IPS DF 4.7 (cell line): ENCODE data around the gene HGF.

Source experiments
- DNase-seq: peaks from one replicate; pipeline ENCODE4 v3.0.0-alpha.2; 2013; ENCODE audit warnings: low spot score; ENCODE audit errors: extremely low read depth

HGF gene

DNA sequence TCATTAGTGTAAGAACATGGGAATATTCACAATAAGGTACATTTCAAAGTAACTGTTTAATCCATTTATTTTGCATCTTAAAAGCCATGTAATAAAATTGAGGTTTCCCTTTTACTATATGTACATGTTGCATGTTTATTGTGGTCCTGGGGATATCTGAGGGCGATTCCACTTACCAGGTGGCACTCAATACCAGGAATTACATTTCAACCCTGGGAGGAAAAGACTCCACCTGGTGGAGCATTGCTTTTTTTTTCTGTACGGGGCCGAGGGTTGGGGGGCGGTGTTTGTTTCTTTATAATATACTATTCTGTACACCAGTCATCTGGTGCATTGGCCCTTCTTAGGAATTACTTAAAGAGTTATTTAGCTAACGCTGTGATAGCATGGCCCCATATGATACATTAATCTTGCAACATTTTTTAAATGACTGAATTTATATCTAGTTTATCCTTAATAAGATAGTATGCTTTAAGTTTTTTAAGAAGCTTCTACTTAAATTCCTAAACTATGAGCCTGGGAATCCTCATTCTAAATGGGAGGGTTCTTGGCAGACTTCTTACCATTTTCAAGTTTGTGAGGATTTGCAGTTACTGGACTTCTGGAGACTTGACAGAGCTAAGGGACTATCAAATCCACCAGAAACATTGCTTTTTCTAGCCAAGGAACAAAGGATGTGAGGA, 7.2 kb upstream of the HGF start:
- no peak for DNase-seq

DNA sequence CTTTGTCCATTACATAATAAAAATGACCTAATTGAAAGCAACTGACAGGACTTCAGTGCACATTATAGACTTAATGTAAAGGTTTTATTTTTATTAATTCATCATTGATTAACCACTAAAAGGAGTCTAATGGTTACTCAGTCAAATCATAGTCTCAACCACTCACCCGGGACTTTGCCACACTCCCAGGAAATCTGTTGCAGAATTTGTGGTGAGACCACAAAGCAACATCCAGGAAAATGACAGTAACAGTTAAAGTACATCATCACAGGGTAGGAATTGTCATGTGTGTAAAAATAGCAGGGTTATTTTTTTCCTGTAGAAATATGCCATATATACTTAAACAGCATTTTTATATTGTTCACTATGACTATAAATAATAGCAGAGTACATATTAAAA, 6.3 kb upstream of the HGF start:
- DNase-seq = no peak

DNA sequence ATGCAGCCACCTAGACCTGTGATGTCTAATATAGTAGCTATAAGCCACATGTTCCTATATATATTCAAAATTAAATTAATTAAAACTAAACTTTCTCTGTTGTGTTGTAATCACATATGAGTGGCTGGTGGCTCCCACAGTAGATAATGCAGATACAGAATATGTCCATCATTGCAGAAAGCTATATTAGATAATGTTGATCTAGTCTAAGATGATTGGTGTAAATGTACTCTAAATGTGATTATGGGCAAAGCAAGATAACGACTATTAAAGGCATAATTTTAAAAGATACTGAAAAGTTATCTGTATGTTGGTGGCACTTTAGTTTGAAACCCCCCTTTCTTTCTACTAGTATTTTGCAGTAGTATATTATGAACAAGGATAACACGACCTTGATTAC, 5.7 kb upstream of the HGF start:
- no peak for DNase-seq

DNA sequence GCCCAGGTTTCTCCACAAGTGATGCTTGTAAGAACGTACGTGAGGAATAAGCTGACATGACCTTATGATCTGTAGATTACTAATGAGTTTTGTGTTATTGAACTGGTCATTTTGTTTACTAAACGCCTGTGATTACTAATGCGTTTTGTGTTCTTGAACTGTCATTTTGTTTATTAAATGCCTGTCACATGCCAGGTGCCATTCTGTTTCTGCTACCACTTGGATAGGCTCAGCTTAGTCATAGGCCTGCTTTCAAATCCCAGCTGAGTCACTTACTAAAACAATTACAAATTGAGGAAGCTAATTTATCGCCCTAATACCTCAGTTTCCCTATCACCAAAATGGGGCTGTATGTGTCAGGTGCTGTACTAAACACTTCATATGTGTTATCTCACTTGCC, 4.7 kb upstream of the HGF start:
- DNase-seq = no peak

GRCh38 chr7:81770728-81771223, 929 bp upstream of the HGF start:
- DNase-seq = no peak

- no peak for DNase-seq
These were observed 682 bp downstream of the HGF start for GRCh38 chr7:81768951-81769778.

DNA sequence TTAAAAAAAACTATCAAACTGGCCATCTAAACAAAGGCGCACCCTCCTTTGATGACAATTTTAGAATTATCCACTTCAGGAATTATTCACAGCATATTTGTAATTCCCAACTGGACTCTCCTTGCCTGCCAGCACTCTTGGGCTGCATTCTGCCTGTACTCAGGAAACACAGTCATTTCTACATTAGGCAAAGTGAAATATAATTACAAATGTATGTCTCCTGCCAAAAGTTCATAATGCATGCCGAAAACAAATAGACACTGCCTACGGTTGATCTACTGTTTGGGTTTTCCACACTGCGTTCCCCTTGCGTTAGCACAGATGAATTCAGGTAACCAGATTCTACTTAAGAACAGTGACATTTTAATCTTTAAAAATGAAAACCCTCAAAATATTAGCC, 1.9 kb downstream of the HGF start:
- no peak for DNase-seq

DNA sequence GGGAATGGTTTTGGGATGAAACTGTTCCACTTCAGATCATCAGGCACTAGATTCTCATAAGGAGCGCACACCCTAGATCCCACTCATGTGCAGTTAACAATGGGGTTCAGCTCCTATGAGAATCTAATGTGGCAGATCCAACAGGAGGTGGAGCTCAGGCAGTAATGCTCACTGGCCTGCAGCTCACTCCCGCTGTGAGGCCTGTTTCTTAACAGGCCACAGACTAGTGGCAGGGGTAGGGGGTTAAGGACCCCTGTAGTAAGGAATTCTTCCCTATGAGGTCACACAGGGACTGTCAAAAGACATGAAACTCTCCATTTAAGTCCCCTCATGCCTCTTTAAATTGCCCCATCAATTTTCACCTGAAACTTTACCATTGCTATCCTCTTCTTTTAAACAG, 8.0 kb downstream of the HGF start:
- DNase-seq = peak; percentile 16

DNA sequence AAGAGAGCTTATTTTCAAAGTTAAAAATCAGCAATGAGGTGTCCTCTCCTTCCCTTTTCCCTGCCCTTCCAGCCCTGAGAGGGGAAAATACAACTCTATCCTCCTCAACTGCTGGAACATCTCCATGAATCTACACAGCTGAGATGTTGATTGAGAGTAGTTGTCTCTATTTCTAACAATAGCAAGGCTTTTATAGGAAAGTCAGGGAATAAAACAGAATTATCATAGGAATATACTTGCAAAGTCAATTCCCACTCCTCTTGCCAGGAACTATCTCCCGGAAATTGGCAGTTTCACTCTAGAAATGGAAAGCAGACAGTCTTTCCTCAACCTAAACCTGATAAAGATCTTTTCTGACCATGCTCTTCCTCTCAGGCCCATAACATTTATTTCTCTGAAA, 8.8 kb downstream of the HGF start:
- DNase-seq = no peak

DNA sequence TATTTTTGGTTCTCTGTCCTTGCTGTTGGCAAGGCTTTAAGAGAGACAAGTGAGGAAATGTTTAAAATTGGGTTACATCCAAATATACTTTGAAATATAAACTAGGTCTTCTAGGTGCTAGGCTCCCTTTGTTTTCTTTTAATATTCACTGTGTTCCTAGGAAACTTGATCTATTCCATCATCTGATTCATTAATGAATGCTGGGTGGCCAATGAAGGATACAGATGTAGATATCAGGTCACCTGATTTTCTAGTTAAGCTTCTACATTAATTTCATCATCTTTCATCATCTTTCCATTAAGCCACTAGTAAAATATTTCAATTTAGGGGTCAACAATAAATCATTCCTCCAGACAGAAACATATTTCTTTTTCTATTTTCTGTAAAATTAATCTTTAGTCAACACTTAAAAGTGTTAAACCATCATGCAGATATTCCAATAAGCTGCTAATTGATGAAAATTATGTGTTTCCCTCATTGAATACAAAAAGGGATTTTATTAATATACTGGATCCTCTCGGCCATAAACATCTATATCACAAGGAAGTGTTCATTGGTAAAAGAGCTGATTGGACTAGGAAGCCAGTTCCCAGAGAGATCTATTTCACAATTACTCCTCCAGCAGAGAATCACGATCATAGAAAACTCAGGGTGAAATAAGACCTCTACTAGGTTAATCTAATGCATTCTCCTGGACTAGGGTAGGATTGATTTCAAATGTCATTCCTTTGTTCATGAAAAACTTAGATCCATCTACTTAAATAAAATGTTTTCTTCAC, 14.7 kb downstream of the HGF start:
- DNase-seq = no peak

- DNase-seq = no peak
These were observed 16.5 kb downstream of the HGF start for GRCh38 chr7:81753392-81753791.

- DNase-seq = no peak
These were observed 17.5 kb downstream of the HGF start for GRCh38 chr7:81752318-81752714.

GRCh38 chr7:81751619-81752317, 18.1 kb downstream of the HGF start:
- no peak for DNase-seq

- no peak for DNase-seq
These were observed 24.2 kb downstream of the HGF start for GRCh38 chr7:81745637-81746036.

GRCh38 chr7:81744389-81744788, 25.5 kb downstream of the HGF start:
- no peak for DNase-seq

DNA sequence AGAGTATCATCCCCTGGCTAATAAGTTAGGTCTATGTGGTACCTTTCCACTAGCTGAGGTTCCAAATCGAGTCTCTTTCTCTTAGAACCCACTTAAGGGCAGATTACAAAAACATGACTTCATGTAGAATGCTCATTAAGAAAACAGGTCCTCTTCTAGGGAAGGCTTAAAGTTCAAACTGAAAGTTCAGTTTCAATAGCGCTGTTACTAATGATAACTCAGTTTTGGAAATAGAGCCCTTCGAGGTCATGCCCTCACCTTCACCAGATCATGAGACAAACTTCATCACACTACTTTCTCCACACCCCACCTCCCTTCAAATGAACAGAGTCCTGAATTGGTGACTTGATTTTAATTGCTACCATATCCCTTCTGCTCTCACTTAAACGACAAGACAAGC, 26.2 kb downstream of the HGF start:
- DNase-seq = no peak

- no peak for DNase-seq
These were observed 26.6 kb downstream of the HGF start for GRCh38 chr7:81743201-81743600.

DNA sequence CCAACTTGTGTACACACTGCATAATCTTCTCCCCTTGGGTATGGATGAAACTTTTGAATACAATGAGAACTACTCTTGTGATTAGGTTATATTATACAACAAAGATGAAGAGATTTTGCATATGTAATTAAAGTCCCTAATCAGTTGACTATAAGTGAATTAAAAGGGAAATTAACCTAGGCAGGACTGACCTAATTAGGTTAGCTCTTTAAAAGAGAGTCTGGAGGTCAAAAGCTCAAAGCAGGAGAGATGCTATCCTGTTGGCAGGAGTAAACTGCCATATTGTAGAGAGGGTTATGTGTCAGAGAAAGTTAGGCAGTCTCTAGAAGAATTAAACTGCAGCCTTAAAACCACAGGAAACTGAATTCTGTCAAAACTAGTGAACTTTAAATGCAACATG, 29.4 kb downstream of the HGF start:
- DNase-seq = no peak

DNA sequence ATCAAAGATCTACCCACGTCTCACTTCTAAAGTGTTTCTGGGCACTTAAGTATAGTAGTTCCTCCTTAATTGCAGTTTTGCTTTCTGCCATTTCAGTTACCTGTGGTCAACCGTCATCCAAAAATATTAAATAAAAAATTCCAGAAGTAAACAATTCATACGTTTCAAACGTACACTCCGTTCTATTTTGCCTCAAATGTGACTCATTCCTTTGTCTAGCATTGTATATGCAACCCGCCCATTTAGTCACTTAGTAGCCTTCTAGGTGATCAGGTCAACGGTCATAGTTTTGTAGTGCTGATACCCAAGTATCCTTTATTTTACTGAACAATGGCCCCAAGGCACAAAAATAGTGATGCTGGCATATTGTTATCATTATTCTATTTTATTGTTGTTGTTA, 33.8 kb downstream of the HGF start:
- DNase-seq = no peak

DNA sequence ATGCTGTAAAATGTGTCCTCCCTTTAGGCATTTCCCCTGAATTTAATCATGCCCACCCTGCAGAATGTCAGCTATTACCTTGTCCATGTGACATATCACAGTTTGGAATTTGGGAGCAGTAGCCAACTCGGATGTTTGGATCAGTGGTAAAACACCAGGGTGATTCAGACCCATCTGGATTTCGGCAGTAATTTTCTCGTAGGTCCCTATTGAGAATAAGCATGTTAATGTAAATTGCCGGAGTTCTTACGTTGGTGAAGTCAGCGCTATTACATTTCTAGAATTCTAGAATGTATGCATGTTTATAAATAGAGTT, 44.1 kb downstream of the HGF start:
- no peak for DNase-seq

- DNase-seq = no peak
These were observed 44.6 kb downstream of the HGF start for GRCh38 chr7:81725003-81725811.
